HG03196 (cell line): ENCODE results near the gene RANBP17.

Experiments
- ATAC-seq: cut with Tn5 transposase; IDR thresholded peaks from one replicate; pipeline ENCODE4 v1.9.1; 2021; ENCODE audit not compliant: unreplicated experiment

RANBP17 gene

DNA sequence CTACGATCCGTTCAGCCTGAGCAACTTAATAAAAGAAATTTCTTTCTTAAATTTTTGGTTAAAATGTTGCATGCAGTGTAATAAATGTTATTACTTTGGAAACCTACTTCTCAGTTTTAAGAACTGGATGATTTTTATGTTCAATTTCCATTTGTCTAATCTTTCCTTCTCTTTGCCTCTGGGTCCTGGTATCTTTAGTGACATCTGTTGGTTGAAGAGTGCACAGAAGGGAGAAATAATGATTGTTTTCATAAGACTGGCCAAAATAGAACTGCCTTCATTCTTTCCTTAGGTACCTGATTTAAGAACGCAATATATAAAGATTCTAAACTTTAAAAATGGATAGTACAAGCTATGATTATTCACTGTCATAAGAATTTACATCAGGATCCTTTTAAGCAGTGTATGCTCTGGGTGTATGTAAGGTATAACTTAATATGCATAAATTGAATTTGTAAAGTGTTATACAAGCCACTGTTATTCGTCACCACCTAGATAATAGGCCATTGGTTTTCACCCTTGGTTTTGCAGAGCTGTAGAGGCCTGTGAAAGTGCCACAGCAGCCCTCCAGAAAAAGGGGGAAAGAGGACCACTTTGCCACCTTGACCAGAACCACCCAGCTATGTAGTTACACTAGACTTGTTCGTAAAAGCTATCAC, 364.4 kb downstream of the RANBP17 start:
- no peak for ATAC-seq

- no peak for ATAC-seq
These were observed 365.0 kb downstream of the RANBP17 start for GRCh38 chr5:171226864-171227263.

DNA sequence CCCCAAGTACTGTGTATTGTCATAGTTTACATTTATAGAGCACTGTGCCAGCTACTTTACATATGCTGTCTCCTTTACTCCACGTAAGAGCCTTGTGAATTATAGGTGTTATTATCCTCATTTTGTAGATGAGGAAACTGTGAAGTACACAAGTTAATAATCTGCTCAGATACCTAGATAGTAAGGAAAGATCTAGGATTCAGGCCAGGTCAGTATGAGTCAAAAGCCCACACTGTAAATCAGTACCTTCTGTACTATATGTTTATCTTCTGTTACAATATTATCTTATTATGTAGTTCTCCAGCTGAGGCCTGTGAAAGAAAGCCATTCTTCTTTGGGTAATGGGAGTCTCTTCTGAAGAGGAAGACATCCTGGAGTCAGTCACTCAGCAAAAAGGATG, 374.8 kb downstream of the RANBP17 start:
- ATAC-seq, result no peak

DNA sequence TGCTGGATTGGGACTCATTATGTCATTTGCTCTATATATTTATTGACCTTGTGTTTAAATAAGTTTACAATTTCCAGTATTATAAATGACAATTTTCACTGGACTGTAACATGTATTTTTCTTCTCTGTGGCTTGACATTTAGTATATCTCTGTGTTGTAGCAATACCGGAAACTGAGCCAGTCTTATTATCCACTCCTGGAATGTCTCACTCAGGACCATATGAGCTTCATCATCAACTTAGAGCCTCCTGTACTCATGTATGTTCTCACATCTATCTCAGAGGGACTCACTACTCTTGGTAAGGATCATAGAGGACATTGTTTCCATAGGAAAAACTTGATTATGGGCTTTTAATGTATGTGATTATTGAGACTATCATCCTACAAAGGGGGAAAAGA, 380.7 kb downstream of the RANBP17 start:
- ATAC-seq, result no peak

DNA sequence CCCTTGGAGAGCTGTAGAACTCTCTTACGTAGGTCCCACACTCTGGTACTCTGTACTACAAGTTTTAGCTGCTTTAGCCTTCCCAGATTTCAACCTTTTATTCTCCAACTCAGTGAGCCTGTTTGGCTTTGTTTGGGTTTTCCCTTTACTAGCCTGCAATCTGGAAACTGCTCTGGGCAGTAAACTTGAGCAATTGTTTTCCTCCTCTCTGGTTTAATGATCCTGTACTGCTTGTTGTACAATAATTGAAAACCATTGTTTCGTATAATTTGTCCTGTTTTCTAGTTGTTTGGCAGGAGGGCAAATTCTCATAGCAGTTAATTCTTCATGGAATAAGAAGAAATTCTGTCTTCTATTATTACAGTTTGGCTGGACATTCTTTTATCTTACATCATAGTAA, 384.4 kb downstream of the RANBP17 start:
- no peak for ATAC-seq

DNA sequence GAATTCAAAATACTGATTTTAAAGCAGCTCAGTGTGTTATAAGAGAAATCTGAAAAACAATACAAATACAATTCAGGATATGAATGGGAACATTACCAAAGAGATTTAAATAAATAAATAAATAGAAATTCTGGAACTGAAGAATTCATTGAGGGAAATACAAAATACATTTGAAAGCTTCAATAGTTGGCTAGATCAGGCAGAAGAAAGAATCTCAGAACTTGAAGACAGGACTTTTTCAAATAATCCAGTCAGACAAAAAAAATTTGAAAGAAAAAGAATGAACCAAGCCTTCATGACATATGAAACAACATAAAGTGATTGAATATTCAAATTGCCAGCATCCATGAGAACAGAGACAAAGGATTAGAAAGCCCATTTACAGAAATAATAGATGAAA, 387.6 kb downstream of the RANBP17 start:
- no peak for ATAC-seq

DNA sequence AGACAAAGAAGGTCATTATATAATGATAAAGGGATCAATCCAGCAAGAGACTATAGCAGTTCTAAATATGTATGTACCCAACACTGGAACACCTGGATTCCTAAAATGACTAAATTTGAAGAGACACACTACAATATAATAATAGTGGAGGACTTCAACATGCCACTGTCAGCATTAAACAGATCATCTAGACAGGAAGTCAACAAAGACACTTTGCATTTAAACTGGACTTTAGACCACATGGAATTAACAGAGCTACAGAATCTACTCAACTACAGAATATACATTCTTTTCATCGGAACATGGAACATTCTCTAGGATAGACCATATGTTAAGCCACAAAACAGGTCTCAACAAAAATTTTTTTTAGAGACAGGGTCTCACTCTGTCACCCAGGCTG, 388.9 kb downstream of the RANBP17 start:
- no peak for ATAC-seq

DNA sequence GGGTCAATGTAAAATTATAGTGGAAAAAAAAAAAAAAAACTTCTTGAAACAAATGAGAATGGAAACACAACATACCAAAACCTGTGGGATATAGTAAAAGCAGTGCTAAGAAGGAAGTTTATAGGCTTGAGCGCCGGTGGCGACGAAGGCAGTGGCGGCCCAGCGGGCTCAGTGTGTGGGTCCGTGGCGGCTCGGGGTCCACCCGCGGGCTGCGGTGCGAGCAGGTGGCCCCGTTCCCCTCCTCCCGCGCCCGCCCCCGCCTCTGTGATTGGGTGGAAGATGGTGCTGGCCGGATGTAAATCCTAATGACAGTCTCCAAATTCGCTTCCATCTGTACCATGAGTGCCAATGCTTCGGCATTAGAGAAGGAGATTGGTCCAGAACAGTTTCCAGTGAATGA, 389.7 kb downstream of the RANBP17 start:
- no peak for ATAC-seq

GRCh38 chr5:171252674-171253073, 390.9 kb downstream of the RANBP17 start:
- ATAC-seq, result no peak

DNA sequence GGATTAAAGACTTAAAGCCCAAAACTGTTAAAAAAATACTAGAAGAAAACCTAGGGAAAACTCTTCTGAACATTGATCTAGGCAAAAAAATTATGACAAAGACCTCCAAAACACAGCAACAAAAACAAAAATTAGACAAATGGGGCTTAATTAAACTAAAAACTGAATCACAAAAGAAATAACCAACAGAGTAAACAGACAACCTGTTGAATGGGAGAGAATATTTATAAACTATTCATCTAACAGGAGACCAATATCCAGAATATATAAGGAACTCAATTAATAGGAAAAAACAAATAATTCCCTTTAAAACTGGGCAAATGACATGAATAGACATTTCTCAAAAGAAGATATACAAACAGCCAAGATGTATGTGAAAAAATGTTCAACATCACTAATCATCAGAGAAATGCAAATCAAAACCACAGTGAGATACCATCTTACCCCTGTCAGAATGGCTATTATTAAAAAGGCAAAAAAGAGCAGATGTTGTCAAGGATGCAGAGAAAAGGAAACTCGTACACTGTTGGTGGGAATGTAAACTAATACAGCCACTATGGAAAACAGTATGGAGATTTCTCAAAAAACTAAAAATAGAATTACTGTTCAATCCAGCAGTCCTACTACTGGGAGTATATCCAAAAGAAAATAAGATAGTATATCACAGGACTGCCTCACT, 397.1 kb downstream of the RANBP17 start:
- ATAC-seq, result no peak

- no peak for ATAC-seq
These were observed 399.5 kb downstream of the RANBP17 start for GRCh38 chr5:171261361-171261760.

DNA sequence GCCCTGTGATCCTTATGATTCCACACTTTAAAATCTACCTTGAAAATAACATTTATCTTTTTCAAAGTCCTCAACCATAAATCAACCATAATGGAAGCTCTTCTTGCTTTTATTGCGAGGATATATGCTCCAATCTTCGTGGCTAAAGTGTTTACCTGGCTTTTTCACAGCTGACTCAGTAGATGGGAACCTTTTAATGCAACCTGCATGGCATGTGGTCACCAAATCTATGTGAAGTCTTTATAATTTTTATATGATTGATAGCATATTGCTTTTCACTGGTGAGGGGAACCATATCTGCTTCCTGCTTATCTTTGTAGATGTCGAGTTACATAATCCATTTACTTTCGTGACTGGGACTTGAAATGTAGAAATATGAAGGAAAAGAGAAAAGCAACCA, 400.1 kb downstream of the RANBP17 start:
- ATAC-seq, result no peak

DNA sequence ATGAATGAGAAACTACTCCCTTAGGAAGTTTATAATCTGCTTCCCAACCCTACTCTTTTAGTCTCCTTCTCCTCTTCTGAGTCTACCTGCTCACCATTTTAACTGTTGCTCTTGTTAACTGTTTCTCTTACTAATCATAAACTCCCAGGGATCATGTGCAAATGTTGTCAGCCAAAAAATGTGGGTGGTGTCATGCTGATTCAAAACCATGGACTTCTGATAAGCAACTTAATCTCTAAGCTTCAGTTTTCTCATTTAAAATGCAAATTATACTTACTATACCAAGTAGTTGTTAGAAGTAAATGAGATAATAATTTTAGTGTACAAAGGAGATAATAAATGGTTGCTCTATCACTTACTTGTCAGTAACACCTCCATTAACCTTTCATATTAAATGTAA, 401.4 kb downstream of the RANBP17 start:
- ATAC-seq, result no peak

GRCh38 chr5:171264843-171265242, 403.0 kb downstream of the RANBP17 start:
- ATAC-seq, result no peak

DNA sequence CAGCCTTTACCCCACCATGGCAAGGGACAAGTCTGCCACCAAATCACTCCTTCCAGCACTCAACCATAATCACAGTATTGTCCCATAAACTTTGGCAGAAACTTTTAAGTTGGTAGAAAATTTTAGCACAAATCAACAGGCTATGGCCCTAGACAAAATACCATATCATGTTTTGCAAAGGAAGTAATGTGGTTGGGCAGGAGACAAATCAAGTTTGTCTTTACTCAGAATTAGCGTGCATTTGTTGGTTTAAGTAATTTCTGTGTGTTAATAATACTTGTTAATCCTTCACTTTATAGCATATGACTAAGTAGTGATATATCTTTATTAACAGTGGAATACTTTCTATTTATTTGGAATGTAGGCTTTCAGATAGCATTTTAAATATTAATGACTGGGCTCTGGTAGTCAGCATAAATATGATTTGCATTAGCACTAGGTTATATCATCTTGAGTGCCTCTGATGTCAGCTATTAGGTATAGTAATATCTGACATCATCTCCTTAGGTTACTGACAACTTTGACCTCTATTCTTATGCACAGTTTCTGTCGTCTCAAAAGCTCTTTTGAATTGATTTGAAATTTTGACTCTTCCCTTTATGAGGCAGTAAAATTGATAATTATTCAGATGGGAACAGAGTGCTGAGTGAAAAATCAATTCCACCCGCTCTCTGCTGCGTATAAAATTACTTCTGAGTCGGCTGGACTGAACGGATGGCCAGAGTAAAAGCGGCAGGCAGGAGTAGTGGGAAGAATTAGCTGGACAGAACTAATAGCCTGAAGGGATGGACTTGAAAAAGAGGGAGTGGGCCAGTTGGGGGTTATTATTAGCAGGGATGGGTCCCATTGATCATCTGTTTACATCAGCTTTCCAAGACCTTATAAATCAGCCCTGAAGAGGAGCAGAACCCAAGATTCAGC, 407.1 kb downstream of the RANBP17 start:
- ATAC-seq, result no peak

DNA sequence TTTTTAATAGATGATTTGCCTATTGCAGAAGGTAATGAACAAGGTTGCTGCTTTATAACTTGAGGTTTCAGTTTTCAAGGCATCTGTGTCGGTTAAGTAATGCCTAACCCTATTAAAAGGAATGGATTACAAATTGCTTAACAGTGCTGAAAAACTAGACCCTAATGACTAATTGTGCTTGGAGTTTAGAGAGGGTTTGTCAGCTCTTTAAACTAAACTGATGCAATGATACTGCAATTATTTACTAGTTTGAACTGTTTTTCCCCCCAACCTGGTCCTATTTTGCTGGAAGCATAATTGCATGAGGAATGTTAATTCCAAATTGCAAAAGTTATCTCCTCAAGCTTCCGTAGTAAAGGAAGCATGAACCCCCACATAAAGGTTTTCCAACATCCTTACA, 407.9 kb downstream of the RANBP17 start:
- ATAC-seq, result no peak

- no peak for ATAC-seq
These were observed 408.3 kb downstream of the RANBP17 start for GRCh38 chr5:171270136-171270535.

GRCh38 chr5:171271798-171272197, 410.0 kb downstream of the RANBP17 start:
- ATAC-seq, result no peak

DNA sequence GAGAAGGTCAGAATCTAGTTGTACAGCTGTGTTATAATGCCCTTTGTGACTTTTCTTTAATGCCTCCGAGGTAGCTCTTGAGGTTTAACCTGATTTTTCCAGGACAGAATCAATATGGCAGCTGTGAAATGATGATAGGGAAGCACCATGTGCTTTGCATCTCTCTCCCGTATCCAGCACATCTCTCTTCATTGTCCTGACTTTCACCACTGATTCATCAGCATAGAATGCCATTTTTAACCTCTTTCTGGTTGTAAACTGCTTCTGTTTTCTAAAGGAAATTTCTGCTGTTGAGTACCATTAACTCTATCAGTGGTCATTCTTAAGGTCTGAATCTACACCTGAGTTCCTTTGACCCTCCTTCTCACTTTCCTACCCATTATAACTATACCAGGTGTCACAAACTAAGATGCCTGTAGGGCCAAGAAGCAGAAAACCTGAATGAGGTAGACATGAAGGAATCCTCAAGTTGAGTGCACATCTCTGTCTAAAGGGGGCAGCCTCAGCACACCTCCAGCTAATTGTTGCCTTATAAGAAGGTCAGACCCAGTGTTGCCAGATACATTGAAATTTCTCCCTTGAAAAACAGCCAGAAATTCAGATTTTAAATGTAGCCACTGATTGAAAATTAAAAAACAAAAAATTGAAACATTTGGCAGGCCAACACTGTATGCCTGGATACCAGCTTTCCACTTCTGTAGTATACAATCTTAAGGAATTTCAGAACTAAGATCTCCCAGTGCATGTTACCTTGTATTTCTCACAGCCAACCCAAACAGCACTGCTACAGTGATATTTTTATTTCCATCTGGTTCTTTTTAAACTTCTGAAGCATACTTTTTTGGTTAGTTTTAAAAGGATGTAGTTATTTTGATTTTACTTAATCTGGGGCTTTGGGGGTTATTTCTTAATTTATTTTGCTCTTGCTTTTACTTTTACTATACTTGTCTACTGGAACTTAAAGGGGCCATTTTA, 411.5 kb downstream of the RANBP17 start:
- no peak for ATAC-seq

DNA sequence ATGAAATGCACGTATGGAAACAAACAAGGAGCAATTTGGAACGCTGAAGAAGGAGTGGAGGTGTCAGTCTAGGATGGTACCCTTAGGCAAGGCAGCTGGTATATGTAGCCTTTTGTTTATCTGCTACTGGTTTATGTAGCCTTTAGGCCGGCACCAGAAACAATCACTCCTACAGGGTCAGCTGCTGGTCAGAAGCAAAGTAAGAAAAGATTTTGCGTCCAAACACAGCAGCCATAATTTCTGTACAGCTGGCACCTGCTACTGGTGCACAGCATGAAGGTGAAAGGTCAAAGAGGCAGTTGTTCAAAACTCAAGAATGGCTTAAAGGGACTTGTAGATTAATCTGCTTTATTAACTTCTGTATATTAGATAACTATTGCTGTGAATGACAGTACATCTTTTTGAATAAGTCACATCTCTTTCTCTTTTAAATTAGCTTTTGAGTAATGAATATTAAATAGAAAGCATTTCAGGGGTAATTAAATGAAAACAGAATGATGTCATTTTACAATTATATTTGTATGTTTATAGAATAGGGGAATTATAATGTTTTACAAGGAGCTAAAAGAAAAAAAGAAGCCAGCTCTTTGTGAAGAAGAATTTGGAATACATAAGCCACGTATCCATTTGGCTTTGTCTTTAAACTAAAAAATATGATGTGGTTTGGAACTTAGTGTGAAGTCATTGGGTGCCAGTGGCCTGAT, 414.2 kb downstream of the RANBP17 start:
- no peak for ATAC-seq
